A673 (cell line): Measurements from ENCODE around the gene TSC22D2. TPM values are rescaled to one million over a fixed set of nuclear protein-coding genes. Genes with fewer than 3 reads are reported as not detected.

Source experiments
- BruUV-seq: library from RNA; stranded (reverse); fragments of 400-500 nt; replicated peaks from 2 replicates; lab custom pipeline; 2021; lab: Mats Ljungman, UMichigan
- CTCF ChIA-PET: fragments of 300-600 bp; sonication (Branson Sonifier 250); formaldehyde crosslinking; loops from one replicate; lab custom pipeline; 2022; ENCODE audit warnings: antibody characterized with exemption; lab: Charles Lee
- POLR2A ChIA-PET: fragments of 300-600 bp; sonication (Branson Sonifier 250); formaldehyde crosslinking; loops from one replicate; lab custom pipeline; 2022; ENCODE audit warnings: antibody characterized with exemption; ENCODE audit not compliant: low non-redundant PET; lab: Charles Lee
- DNase-seq: peaks from one replicate; pipeline ENCODE4 v3.0.0-alpha.2; 2015; ENCODE audit warnings: low spot score
- H3K27ac ChIP-seq: fragments of 200-600 bp; sonication (generic); 2 replicates; pipeline ENCODE4 v1.5.1; 2016; ENCODE audit warnings: mixed run types, low read depth, mild to moderate bottlenecking, mixed read lengths, antibody characterized with exemption, low read length; ENCODE audit not compliant: poor library complexity, severe bottlenecking
- H3K27me3 ChIP-seq: fragments of 200-600 bp; sonication (generic); replicated peaks from 2 replicates; pipeline ENCODE4 v1.6.1; 2017; ENCODE audit warnings: mixed run types, low read depth, mild to moderate bottlenecking, mixed read lengths, antibody characterized with exemption, low read length; ENCODE audit not compliant: insufficient read depth, poor library complexity
- H3K36me3 ChIP-seq: fragments of 200-600 bp; sonication (generic); 2 replicates; pipeline ENCODE4 v1.6.1; 2016; ENCODE audit warnings: mixed run types, mild to moderate bottlenecking, mixed read lengths, antibody characterized with exemption, low read length; ENCODE audit not compliant: insufficient read depth, poor library complexity, severe bottlenecking
- H3K4me1 ChIP-seq: fragments of 200-600 bp; sonication (generic); 2 replicates; pipeline ENCODE4 v1.6.1; 2017; ENCODE audit warnings: mixed run types, mild to moderate bottlenecking, mixed read lengths, antibody characterized with exemption, low read length; ENCODE audit not compliant: insufficient read depth, poor library complexity, severe bottlenecking
- H3K4me3 ChIP-seq: fragments of 200-600 bp; sonication (generic); 2 replicates; pipeline ENCODE4 v1.5.1; 2016; ENCODE audit warnings: low read depth, mixed run types, mild to moderate bottlenecking, mixed read lengths, low read length; ENCODE audit not compliant: poor library complexity, severe bottlenecking
- H3K9me3 ChIP-seq: fragments of 200-600 bp; sonication (generic); 2 replicates; pipeline ENCODE4 v1.6.1; 2016; ENCODE audit warnings: mixed run types, low read depth, mild to moderate bottlenecking, mixed read lengths, antibody characterized with exemption, low read length; ENCODE audit not compliant: poor library complexity, severe bottlenecking
- EZH2 ChIP-seq: fragments of 200-600 bp; sonication (generic); IDR thresholded peaks from 2 replicates; pipeline ENCODE4 v1.6.1; 2017; ENCODE audit warnings: borderline replicate concordance, low read depth, mild to moderate bottlenecking, mixed read lengths, antibody characterized with exemption, low read length; ENCODE audit not compliant: poor library complexity, severe bottlenecking
- intact Hi-C: fragments of 100-400 bp; cut with micrococcal nuclease; formaldehyde crosslinking; loops from one replicate; pipeline ENCODE4 v1.10.0; 2022; ENCODE audit not compliant: unreplicated experiment
- total RNA-seq: library from RNA; stranded (reverse); gene quantifications from 2 replicates; pipeline ENCODE4 v1.2.3, GENCODE V29; 2021
- TF ChIP-seq, protein P1 (sequence below): fragments of 300-800, 200-600 bp; sonication (generic); conservative IDR thresholded peaks from 2 replicates; pipeline ENCODE4 v1.5.1; 2017; ENCODE audit warnings: low read depth, mild to moderate bottlenecking, antibody characterized with exemption, low read length, moderate library complexity, mixed read lengths

Gene TSC22D2
- total RNA-seq, 1 experiment from 2014 or later, result 28.9 TPM

DNA sequence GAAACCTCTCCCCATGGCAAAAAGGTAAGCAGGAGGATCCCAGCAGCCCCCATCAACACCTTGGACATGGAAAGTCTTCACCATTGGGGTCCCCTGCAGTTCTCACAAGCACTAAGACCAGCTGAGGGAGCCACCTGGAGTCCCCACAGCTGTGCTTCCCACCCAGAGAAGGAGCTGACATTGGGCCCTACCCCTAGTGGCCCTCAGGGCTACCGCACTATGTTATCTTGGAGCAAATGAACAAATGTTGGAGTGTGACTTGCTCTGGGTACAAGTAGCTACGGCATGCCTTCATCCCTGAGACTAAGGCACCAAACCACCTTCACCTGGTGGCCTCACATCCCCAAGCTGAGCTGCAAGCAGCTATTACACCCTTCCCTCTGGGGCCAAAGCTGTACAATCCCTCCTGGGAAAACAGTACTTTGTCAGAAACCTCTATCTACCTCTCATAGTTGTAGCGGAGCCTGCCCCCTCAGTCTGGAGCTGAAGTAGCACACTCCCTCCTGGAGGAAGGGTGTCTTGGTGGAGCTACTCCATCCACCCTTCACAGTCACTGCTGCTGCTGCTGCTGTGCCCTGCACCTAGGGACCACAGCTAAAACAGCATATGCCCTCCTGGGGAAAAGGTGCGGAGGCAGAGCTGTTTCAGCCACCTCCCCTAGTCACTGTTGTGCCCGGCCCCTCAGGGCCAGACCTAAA lies 95.5 kb downstream of the TSC22D2 start:
- POLR2A ChIA-PET, result no interaction called here
- BruUV-seq, result no TSS peak
- DNase-seq, result no peak
- intact Hi-C loops, result no loop called here
- H3K27ac ChIP-seq, result no peak overlapping the region
- no peaks in the 10 kb centered on the region for H3K27me3 ChIP-seq
- CTCF ChIA-PET, result no interaction called here
- peaks cover 7% of the 10 kb centered on the region for H3K9me3 ChIP-seq
- TF ChIP-seq EZH2, result no peak
- TF ChIP-seq, protein P1, sequence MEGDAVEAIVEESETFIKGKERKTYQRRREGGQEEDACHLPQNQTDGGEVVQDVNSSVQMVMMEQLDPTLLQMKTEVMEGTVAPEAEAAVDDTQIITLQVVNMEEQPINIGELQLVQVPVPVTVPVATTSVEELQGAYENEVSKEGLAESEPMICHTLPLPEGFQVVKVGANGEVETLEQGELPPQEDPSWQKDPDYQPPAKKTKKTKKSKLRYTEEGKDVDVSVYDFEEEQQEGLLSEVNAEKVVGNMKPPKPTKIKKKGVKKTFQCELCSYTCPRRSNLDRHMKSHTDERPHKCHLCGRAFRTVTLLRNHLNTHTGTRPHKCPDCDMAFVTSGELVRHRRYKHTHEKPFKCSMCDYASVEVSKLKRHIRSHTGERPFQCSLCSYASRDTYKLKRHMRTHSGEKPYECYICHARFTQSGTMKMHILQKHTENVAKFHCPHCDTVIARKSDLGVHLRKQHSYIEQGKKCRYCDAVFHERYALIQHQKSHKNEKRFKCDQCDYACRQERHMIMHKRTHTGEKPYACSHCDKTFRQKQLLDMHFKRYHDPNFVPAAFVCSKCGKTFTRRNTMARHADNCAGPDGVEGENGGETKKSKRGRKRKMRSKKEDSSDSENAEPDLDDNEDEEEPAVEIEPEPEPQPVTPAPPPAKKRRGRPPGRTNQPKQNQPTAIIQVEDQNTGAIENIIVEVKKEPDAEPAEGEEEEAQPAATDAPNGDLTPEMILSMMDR, result no peak
- H3K36me3 ChIP-seq, result no peaks in the 10 kb centered on the region
- no peaks in the 10 kb centered on the region for H3K4me1 ChIP-seq
- H3K4me3 ChIP-seq, result no peak overlapping the region

DNA sequence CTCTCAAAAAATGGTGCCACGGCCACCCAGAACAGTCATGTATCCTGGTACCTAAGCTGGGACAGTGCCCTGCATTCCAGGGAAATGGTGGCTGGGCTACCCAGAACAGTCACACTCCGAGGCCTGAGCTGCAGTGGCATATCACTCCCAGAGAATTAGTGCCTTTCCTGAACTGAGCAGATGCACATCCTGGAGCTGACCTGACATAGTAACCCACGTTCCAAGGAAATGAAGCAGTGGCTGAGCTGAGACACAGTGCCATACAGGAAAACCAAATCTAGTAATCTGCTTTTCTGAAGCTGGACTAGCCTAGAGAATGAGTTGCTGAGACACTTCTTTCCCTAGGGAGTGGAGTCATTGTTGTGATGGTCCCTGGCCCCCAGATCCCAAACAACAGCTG lies 96.4 kb downstream of the TSC22D2 start:
- BruUV-seq, result no TSS peak
- no peak for DNase-seq
- H3K4me1 ChIP-seq, result no peaks in the 10 kb centered on the region
- H3K27me3 ChIP-seq, result no peaks in the 10 kb centered on the region
- H3K36me3 ChIP-seq, result no peaks in the 10 kb centered on the region
- H3K9me3 ChIP-seq, result peaks cover 7% of the 10 kb centered on the region
- no peak for TF ChIP-seq EZH2
- TF ChIP-seq, protein P1, result no peak
- no peak overlapping the region for H3K27ac ChIP-seq
- intact Hi-C loops, result no loop called here
- ChIA-PET POLR2A (interaction anchor here (0.6 kb wide), 1 partner anchor 12 kb away, joined by 3 read pairs; no protein-coding TSS in a partner anchor), CTCF (no interaction called here)
- H3K4me3 ChIP-seq, result no peak overlapping the region

DNA sequence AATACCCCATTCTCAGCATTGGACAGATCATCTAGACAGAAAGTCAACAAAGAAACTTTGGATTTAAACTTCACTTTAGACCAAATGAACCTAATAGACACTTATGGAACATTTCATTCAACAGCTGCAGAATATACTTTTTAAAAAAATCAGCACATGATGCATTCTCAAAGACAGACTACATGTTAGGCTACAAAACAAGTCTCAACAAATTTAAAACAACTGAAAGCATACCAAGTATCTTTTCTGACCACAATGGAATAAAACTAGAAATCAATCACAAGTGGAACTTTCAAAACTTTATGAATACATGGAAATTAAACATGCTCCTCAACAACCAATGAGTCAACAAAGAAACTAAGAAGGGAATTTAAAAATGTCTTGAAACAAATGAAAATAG lies 100.3 kb downstream of the TSC22D2 start:
- intact Hi-C loops, result no loop called here
- ChIA-PET CTCF (no interaction called here), POLR2A (no interaction called here)
- BruUV-seq, result no TSS peak
- Histone ChIP-seq H3K36me3 (no peaks in the 10 kb centered on the region), H3K27ac (no peak overlapping the region), H3K9me3 (no peaks in the 10 kb centered on the region), H3K27me3 (no peaks in the 10 kb centered on the region), H3K4me3 (no peak overlapping the region), H3K4me1 (no peaks in the 10 kb centered on the region)
- DNase-seq, result no peak
- TF ChIP-seq, protein P1, result no peak
- no peak for TF ChIP-seq EZH2
